ENCODE measurements around the gene ADAMTS16.

The ADAMTS16 gene

DNA sequence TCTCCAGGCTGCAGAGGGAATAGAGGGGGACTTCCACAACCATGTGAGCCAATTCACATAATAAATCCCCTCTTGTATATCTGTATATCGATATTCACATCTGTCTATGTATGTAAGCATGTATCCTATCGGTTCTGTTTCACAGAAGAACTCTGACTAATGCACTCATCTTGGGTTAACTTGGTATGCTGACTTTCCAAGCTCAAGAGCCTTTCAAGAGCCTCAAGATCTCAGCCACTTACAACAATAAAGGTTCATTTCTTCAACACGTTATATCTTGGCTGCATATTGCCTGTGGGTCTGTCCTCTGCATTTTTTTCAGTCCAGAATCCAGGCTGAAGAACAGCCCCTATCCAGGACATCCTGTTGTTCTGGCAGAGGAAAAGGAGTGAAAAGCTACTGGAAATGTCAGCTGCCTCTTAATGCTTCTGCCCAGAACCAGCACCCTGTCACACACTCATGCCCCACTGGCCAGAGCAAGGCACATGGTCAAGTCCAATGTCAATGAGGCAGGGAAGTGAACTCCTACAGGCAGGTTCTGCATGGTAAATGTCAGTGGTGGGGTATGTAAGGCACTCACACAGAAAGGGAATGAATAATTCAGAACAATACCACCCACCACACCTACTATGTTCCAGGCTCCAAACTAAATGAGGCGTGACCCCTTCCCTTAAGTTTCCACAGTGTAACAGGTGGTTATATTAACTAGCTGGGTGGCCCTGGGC, 190.8 kb downstream of the ADAMTS16 start:
- Histone ChIP-seq H3K4me3 (no peak overlapping the region), H3K27ac (no peak overlapping the region)

DNA sequence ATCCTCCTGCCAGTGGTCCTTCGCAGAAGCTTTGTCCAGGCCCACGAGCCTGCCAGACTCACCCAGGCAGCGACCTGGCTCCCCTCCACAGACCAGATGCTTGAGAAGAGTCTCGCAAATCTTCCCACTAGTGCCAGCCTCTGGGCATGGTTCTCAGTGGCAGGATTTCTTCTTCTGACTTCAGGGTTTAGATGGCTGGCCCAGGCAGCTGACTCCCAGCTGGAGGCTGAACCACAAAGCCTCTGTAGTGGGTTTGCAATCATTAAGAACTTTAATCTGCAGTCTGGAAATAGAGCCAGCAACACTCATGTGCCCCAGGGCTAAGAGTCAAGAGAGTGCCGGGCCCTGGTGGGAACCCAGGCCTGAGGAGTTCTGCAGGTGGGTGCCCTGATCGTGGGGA, 191.7 kb downstream of the ADAMTS16 start:
- H3K27ac ChIP-seq = no peak overlapping the region
- H3K4me3 ChIP-seq = no peak overlapping the region

DNA sequence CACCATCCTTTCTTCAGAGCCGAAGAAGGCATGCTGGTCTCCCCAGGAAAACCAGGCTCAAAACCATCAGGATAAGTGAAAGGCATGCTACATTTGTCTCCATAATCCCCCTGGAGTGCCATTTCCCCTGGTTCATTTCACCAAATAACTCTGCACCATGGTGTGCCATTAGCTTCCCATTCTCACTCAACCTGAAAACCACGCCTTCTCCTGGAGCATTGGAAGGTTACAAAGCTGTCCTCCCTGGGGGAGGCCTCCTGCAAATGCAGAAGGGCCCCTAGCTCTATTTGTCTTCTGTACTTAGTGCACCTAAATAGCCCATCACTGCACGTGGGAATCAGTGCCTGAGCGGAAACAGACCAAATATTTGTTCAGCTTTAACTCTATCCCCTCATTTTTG, 192.2 kb downstream of the ADAMTS16 start:
- no peak overlapping the region for H3K27ac ChIP-seq
- no peak overlapping the region for H3K4me3 ChIP-seq

DNA sequence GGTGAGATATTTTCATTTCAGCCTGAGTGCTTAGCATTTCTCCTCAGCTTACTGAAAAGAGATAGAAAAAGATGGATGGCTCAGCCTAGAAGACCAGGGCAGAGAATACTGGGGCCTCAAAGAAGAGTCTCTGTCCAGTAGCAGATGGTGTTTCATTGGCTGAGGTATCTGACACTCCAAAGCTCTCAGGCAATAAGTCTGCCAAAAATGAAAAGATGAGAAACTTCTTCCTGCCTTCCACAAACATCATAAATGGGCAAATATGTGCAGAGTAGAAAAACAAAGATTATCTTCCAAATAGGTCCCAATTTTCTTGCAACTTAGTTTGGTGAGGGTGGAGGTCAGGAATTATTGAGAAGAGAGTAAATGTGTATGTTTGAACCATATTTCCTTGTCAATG, 195.0 kb downstream of the ADAMTS16 start:
- Histone ChIP-seq H3K27ac (no peak overlapping the region), H3K4me3 (no peak overlapping the region)

DNA sequence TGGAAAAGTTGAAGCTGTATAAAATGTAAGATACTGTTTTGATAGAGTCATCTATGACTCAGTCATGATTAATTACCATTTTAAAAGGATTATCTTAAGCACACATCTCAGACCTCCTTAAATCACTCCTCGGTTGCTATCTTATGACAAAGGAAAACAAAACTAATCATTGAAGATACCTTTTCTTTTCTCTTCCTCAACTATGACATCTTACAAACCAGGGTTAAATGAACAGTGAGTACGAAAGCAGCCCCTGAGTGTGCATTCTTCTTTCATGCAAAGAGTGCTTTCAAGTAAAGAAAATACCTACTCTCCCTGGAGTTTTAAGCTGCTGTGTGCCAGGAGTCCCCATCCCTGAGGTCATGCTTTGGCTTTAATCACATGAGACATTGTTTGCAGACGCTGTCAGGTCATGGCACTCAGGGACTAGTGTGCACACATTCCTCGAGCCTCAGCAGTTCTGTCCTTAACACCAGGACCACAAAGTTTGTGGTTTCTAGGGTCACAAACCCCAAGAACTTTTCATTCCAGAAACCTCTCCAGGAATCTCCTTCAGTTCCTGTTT, 195.7 kb downstream of the ADAMTS16 start:
- Histone ChIP-seq H3K27ac (no peak overlapping the region), H3K4me3 (no peak overlapping the region)

DNA sequence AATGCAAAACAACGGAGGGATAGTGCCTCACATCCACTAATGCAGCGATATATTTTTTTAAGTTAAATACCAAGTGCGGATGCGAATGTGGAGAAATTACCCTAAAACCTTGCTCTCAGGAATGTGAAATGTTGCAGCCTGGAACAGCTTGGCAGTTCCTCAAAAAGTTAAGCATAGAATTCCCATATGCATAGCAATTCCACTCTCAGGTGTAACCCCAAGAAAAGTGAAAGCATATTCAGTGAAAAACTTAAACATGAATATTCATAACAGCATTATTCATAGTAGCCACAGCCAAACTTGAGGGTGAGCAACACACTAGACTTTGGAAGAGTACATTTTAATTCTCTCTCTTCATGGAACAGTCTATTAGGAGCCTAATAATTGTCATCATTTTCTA, 199.1 kb downstream of the ADAMTS16 start:
- Histone ChIP-seq H3K27ac (peak overlapping the region in 1 of 21 experiments; percentile 7), H3K4me3 (no peak overlapping the region)

DNA sequence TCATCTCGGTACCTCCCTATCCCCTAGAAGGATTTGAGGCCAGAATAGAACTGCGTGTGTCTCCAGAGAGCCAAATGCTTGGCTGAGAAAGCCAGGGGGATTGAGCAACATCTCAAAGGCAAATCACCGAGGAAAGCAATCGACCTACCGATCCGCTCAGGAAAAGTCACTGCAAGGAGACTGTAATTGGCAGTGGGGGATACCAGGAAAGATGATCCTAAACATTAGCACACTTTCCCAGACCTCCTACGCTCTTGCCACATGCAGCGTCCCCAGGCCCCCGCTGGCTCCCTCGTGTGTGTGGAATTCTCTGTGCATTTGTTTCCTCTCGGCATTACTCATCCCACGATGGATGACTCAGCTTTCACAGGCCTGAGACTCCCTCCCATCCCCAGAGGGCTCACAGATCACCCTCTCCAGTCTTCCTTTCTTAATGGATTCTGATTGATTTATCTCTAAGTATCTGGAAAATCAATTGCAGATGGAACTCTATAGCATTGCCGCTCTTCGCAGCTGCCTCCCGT, 200.1 kb downstream of the ADAMTS16 start:
- Histone ChIP-seq H3K27ac (peak overlapping the region in 8 of 21 experiments; percentile 7 to 55 (median 19)), H3K4me3 (no peak overlapping the region)

DNA sequence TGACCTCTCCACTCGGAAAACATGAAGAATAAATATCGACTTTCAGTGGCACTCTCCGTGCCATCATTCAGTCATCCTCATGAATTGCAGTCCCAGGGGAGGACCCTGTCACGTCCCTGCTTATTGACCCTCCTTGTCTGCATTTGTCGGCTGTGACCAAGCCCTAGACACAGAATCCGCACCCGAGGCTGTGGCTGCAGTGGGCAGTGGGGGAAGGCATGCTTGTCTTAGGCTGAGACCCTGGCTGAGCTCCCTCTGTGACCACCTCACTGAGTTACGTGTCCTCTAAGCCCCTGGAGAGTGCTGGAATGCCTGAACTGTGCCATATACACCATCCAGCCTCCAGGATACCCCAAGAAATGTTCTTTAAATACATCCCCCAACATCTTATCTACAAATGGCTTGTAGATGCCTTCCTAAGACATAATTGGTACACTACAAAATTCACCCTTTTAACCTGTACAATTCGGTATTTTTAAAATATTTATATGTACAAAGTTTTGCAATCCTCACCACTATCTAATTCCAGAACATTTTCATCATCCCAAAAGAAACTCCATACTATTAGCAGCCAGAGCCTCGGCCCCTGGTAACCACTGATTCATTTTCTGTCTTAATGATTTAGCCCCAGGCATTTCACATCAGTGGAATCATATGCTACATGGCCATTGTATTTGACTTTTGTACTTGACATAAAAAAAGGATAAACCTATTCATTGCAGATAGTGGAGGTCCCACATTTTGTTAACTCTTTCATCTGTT, 201.6 kb downstream of the ADAMTS16 start:
- no peak overlapping the region for H3K27ac ChIP-seq
- no peak overlapping the region for H3K4me3 ChIP-seq

DNA sequence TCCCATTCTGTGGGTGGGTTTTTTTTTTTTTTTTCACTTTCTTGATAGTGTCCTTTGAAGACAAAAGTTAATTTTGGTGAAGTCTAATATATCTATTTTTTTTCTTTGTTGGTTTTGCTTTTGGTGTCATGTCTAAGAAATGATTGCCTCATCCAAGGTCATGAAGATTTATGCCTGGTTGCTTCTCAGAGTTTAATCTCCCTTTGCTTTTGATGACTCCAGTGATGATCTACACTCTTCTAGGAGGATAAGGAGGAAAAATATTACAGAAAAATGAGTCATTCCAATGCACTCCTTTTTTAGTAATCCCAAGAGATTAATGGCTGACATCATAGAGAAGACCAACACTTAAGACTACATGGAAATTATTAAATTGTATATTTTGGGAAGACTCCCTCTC, 202.7 kb downstream of the ADAMTS16 start:
- no peak overlapping the region for H3K27ac ChIP-seq
- no peak overlapping the region for H3K4me3 ChIP-seq

DNA sequence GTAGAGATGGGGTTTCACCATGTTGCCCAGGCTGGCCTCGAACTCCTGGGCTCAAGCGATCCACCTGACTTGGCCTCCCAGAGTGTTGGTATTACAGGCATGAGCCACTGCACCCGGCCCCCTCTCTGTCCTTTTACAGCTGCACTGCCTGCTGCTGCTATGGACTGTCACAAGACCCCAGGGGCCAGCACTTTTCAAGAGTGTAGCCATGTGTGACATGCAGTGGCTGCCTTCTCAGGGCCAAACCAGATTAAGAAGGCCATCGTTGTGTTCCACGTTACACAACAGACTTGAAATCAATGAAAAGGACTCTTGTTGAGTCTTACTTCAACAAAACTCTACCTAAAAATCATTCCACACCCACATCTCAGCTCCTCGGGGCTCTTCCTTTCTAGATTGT, 203.4 kb downstream of the ADAMTS16 start:
- H3K4me3 ChIP-seq = no peak overlapping the region

DNA sequence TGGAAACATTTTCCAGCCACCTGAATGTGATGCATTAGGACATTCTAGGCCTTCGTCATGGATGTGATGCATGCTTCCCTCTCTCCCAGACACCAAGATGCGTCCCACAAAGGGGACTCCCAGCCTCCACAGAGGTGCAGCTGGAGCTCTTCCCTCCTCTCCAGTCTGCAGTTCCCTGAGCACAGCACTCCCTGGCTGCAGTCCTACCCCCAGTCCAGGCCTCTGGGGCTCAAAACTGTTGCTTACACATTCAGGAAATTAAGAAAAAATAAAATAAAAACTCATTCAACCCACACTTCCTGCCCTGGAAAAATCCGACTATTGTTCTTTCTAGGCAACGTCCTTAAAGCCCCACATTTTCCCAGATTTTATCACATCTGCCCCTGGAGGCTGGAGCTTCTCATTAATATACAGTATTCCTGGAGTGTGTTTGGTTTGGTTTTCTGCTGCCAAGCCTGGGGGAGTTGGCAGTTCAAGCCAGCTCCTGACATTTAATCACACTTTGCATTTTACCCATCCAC, 204.0 kb downstream of the ADAMTS16 start:
- no peak overlapping the region for H3K27ac ChIP-seq
- H3K4me3 ChIP-seq = no peak overlapping the region

More for the DNA sequence above, 203.4 kb downstream of the ADAMTS16 start:
- no peak overlapping the region for H3K27ac ChIP-seq

DNA sequence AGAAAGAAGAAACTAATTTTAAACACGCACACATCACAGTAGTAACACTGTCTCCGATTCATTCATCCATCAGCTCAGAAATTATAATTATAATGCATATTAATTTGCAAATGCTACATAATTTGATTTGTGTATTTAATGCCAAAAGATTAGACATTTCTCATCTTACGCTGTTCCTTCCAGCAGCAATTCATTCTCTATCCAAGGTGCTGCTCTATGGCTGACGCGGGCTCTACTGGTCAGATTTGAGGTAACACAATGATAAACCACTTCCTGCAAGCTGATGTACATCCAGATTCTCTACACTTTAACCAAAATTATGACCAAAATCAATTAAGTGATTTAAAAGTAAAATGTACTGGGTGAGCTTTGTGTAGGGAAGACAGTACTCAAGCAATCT, 204.5 kb downstream of the ADAMTS16 start:
- Histone ChIP-seq H3K4me3 (no peak overlapping the region), H3K27ac (no peak overlapping the region)

DNA sequence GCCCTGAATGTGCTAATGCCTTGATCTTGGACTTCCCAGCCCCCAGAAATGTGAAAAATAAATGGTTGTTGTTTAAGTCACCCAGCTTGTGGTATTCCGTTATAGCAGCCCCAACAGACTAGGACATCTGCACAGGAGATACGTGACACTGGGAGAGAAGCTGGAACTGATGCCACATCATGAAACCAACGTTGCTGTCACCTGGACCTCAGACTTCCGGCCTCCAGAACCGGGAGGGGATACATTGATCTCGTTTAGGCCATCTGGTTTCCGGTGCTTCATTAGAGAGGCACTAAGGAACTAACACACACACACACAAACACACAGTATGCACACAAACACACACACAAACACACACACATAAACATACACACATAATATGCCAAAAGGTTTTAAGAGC, 207.3 kb downstream of the ADAMTS16 start:
- no peak overlapping the region for H3K27ac ChIP-seq

DNA sequence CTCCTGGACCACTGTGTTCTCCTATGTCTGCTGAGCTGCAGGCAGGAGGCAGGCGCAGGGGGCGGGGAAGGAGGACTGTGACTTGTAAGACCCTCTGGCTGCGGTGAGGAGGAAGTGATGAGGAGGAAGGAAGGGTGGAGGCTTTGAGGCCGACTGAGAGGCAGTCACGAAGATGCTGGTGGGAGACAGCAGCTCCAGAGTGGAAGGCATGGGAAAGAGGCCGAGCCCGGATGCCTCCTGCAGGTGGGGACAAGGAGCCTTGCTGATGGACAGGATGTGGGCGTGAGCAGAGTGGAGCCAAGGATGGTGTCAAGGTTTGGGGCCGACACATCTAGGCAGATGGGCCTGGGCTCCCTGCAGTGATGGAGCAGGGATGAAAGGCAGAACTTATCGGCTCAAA, 208.0 kb downstream of the ADAMTS16 start:
- Histone ChIP-seq H3K4me3 (no peak overlapping the region), H3K27ac (no peak overlapping the region)

More for the DNA sequence above, 207.3 kb downstream of the ADAMTS16 start:
- H3K4me3 ChIP-seq = no peak overlapping the region

DNA sequence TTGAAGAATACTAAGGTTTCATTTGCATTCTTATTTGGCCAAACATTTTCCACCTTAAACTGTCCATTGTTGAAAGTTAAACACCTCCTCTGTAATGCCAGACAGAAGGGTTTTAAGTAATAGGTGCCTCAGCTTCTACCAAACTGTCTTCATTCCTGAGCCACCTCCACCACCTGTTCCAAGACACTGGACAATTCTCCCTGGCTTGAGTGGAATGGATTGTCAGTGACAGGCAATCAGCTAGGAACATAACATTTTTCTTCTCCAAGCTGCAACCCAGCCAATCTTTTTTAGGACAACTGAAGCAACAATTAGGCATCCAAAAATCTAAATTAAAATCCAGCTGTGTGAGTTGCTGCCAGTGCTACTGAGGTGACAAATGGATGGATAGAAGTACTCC, 208.4 kb downstream of the ADAMTS16 start:
- H3K27ac ChIP-seq = no peak overlapping the region
- no peak overlapping the region for H3K4me3 ChIP-seq

DNA sequence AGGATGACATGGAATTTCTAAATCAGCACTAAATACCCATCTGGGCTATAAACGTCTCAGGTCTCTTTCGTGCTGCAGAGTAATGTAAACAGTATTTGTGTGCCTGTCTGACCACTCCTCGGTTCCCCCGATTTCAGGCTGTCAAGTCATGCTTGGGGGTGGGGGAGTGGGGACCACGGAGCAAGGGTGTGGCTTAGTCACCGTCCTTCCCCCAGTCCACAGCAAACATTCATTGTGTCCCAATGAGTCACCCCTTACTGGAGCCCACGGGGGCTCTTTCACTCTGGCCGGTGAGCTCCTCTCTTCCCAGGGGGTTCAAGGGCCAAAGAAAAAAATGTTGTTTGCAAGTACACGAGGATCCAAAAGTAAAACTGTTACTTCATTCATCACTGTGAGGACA, 210.0 kb downstream of the ADAMTS16 start:
- H3K27ac ChIP-seq = no peak overlapping the region
- H3K4me3 ChIP-seq = no peak overlapping the region

DNA sequence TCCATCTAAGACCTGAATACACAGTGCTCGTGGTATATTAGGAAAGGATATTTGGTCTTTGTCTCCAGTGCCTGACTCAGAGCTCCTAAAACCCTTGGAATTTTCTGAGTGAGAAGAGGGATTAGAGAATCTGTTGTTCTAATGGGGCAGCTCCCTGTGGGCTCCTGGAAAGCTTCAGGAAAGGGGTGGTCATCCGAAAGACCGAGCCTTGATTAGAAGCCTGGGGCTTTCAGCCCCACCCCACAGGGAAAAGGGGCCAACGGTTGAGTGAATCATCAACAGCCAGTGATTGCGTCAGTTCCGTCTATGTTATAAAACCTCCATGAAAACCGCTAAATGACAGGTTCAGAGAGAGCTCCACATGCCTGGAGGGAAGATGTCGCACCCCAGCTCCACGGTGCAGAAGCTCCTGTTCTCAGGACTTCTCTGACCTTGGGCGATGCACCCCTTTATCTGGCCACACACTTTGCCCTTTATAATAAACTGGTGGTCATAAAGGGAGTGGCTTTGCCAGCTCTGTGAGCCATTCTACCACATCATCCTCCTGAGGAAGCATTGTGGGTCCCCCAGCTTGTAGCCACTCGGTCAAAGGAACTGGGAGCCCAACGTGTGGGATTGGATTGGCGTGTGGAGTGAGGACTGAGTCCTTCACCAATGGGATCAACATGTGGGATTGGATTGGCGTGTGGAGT, 211.3 kb downstream of the ADAMTS16 start:
- no peak overlapping the region for H3K4me3 ChIP-seq
- H3K27ac ChIP-seq = no peak overlapping the region

DNA sequence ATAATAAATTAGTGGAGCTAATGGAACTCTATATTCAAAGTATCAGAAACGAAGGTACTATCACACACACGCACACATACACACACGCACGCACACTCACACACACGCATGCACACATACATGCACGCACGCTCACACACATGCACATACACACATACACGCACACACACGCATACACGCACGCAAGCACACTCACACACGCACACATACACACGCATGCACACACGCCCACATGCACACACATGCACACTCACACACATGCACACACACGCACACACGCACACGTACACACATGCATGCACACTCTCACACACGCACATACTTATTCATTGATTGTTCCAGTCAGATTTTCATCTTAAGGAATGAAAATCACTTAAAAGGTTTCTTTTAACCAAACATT, 212.5 kb downstream of the ADAMTS16 start:
- Histone ChIP-seq H3K27ac (no peak overlapping the region), H3K4me3 (no peak overlapping the region)

DNA sequence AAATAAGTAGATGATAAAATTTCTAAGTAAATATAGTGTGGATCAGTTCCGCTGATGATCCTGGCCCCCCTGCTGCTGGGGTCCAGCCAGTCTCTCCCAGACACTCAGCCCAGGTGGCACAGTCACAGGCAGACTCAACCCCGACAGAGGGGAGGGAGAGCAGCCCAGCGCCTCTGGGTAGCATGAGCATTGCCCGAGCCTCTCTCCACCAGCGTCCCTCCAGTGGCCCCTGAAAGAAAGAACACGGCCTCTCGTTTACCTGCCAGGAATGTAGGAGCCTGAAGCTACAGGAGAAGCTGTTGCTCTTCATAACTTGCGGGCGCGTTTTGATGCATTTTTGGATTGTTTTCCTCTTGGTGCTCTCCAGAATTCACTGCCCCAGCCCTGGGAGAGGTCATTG, 213.6 kb downstream of the ADAMTS16 start:
- no peak overlapping the region for H3K4me3 ChIP-seq
- H3K27ac ChIP-seq = no peak overlapping the region

DNA sequence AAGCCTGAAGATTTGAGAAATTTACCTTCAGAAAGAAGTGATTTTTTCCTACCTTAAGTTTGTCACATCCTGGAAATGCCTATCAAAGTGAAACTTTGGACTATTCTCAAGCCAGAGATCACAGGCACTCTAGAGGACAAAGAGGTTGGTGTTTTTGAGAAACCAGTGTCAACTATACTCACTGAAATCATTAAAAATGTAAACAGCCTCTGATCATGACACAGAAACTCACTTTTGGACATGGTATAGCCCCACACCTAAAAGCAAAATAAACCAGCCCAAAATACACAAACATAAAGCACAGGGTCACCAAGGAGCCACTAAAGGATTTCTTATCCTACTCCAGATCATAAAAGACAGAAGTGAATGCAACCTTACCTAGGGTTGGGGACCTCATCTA, 216.6 kb downstream of the ADAMTS16 start:
- Histone ChIP-seq H3K4me3 (no peak overlapping the region), H3K27ac (no peak overlapping the region)

Data from skin epidermis (tissue), 12 donors.